Psoas muscle (tissue), 8 donors: ENCODE measurements around the gene TMEM26. TPM values are rescaled to one million over a fixed set of nuclear protein-coding genes. Genes with fewer than 3 reads are reported as not detected.

ENCODE experiments used
- ATAC-seq, 4 donors: fragments of 200-7000 bp; cut with Tn5 transposase; one replicate each; pipeline ENCODE4 v1.9.1; 2020; ENCODE audit warnings: moderate library complexity in 3 of 4, mild to moderate bottlenecking in 2 of 4
- DNase-seq, 2 donors: peaks; one replicate each; pipeline ENCODE4 v3.0.0-alpha.2; 2020
- H3K27ac ChIP-seq: fragments of 200-600 bp; one replicate; pipeline ENCODE4 v1.8.0; 2022
- H3K27me3 ChIP-seq, 3 donors: fragments of 200-600 bp in 1 of 3; one replicate each; pipeline versions ENCODE4 v1.6.1 to v1.8.0; 2013 to 2022; ENCODE audit warnings: low read length in 2 of 3, mild to moderate bottlenecking in 2 of 3, moderate library complexity in 1 of 3; ENCODE audit not compliant: insufficient read depth in 3 of 3
- H3K36me3 ChIP-seq, 2 donors: fragments of 200-600 bp in 1 of 2; one replicate each; pipeline versions ENCODE4 v1.6.1 to v1.8.0; 2013 to 2022; ENCODE audit warnings: low read depth in 1 of 2, mild to moderate bottlenecking in 1 of 2, moderate library complexity in 1 of 2; ENCODE audit not compliant: insufficient read depth in 1 of 2
- H3K4me1 ChIP-seq: fragments of 200-600 bp; one replicate; pipeline ENCODE4 v1.8.0; 2022
- H3K4me3 ChIP-seq: fragments of 200-600 bp; one replicate; pipeline ENCODE4 v1.8.0; 2022; ENCODE audit warnings: mild to moderate bottlenecking
- H3K9me3 ChIP-seq: fragments of 200-600 bp; one replicate; pipeline ENCODE4 v1.8.0; 2022
- WGBS, 3 donors: extraction: QIAGEN DNeasy Blood & Tissue Kit; methylation state at CpG; one replicate each; pipeline versions ENCODE4 v1.1.6 to v1.1.7; 2013; 5-methylcytosine and 5-hydroxymethylcytosine counted together
- intact Hi-C, 2 donors: fragments of 100-400 bp; cut with DNase I; formaldehyde crosslinking; loops; one replicate each; pipeline versions ENCODE4 v1.11.0 to v1.14.2; 2022
- polyA plus RNA-seq, 3 donors: library from polyadenylated mRNA; stranded (reverse); fragments of 200-250 nt; gene quantifications; one replicate each; pipeline ENCODE4 v1.2.3, GENCODE V29; 2013
- total RNA-seq, 4 donors: library from RNA; stranded (reverse); fragmentation: NEBNext Ultra II Directional in 2 of 4; extraction: Animal tissue kit (Norgen Biotek cat#: 25700) in 2 of 4; gene quantifications; one replicate each; pipeline versions ENCODE4 v1.2.1 to v1.2.4, GENCODE V29; 2021 to 2023
- TF ChIP-seq, protein P1 (sequence below): fragments of 200-600 bp; IDR thresholded peaks from one replicate; pipeline ENCODE4 v1.8.0; 2022; ENCODE audit warnings: antibody characterized with exemption
- donor health status: healthy with polysubstance abuse.
- donor health status: DM: no; HTN: no; CAD: no; lungs with moderate emphysema.
- donor health status: Bipolar disorder and iron deficiency.
- donor health status: healthy.
- donor health status: DM: yes; HTN: yes; CAD: no.
- donor health status: DM: no; HTN: no; CAD: no.
- donor health status: DM: no; HTN: no; CAD: no.
- donor health status: DM: yes; HTN: yes; CAD: no.

Gene TMEM26
- total and polyA plus RNA-seq, 7 donors: 0.05 to 0.99 (median 0.10) TPM

DNA sequence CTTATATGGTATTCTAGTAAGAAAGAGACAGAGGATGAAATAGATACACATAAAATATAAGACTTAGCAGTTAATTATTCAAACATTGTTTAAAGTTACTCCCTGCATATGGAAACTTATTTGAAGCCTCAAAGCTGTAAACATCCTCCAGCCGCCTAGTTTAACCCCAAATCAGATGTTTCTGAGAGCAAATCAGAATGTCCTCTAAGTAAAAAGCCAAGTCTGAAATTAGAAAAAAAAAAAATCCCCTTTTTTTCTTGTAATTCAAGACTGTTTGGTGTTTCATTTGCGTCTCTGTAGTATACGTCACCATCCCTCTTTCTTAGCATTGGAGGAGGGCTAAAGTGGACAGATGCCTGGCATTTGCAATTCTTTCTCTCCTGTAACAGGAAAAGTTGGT lies 46.4 kb downstream of the TMEM26 start:
- 89 to 94% (median 91%) methylated on average over 3 of the region's 3 CpGs for WGBS, 3 donors
- Histone ChIP-seq H3K4me1 (no peaks in the 10 kb centered on the region), H3K27ac (no peak overlapping the region), H3K27me3 (no peaks in the 10 kb centered on the region), H3K9me3 (no peaks in the 10 kb centered on the region), H3K4me3 (no peak overlapping the region), H3K36me3 (no peaks in the 10 kb centered on the region)
- ATAC-seq (no peak), DNase-seq (no peak)
- intact Hi-C loops: no loop called here
- TF ChIP-seq, protein P1, sequence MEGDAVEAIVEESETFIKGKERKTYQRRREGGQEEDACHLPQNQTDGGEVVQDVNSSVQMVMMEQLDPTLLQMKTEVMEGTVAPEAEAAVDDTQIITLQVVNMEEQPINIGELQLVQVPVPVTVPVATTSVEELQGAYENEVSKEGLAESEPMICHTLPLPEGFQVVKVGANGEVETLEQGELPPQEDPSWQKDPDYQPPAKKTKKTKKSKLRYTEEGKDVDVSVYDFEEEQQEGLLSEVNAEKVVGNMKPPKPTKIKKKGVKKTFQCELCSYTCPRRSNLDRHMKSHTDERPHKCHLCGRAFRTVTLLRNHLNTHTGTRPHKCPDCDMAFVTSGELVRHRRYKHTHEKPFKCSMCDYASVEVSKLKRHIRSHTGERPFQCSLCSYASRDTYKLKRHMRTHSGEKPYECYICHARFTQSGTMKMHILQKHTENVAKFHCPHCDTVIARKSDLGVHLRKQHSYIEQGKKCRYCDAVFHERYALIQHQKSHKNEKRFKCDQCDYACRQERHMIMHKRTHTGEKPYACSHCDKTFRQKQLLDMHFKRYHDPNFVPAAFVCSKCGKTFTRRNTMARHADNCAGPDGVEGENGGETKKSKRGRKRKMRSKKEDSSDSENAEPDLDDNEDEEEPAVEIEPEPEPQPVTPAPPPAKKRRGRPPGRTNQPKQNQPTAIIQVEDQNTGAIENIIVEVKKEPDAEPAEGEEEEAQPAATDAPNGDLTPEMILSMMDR: no peak

DNA sequence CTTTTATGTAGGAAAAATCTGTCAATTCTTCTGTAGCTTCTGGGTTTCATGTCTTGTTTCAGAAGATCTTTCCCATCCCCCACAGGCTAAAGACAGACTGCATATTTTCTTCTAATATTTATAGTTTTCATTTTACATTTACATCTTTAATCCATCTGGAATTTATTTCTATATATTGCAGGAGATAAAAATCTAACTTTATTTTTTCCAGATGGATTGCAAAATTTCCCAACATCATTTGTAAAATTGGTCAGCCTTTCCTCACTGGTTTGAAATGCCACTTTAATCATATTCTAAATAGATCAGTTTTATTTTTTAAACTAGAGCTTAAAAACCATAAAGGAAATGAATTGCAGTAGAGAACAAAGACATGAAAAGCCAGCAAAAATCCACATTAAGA lies 46.9 kb downstream of the TMEM26 start:
- ATAC-seq (no peak), DNase-seq (no peak)
- no peaks in the 10 kb centered on the region for H3K4me1 ChIP-seq
- no peak overlapping the region for H3K27ac ChIP-seq
- no peaks in the 10 kb centered on the region for H3K36me3 ChIP-seq
- no peak overlapping the region for H3K4me3 ChIP-seq
- intact Hi-C loops: no loop called here
- H3K9me3 ChIP-seq: no peaks in the 10 kb centered on the region
- no peaks in the 10 kb centered on the region for H3K27me3 ChIP-seq
- TF ChIP-seq, protein P1: no peak

DNA sequence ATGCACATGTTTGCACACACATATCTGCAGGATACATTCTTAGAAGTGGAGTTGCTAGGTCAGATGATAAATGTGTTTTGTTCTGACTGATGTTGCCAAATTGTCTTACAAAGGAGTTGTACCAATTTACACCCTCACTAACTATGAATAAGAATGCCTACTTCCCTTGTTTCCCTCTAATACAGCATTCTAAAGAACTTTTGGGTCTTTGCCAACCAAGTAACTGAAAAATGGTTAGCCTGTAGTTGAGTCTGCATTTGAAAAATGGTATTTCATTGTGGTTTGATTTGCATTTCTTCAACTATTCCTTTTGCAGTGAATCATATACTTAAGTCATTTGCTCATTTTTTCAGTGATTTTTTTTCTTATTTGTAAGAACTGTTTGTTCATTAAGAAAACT lies 48.4 kb downstream of the TMEM26 start:
- Histone ChIP-seq H3K27me3 (no peaks in the 10 kb centered on the region), H3K4me1 (no peaks in the 10 kb centered on the region), H3K4me3 (no peak overlapping the region), H3K9me3 (no peaks in the 10 kb centered on the region), H3K27ac (no peak overlapping the region), H3K36me3 (no peaks in the 10 kb centered on the region)
- TF ChIP-seq, protein P1: no peak
- ATAC-seq (no peak), DNase-seq (no peak)
- intact Hi-C loops: no loop called here

DNA sequence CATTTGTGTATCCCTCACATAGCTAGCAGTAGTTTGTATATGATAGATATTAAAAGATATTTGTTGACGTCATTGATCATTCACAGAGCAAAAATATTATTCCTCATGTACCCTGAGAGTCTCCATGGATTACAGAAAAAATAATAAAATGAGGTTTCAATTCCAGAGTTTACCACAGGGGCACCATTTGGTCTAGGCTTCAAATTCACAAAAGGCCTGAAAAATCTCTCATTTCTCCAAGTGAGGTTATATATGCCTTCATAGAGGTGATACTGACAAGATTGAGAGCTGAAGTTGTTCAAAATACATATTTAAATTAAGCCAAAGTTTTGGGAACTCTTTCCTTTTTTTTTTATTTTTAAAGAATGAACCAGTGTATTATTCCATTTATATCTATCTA lies 52.7 kb downstream of the TMEM26 start:
- DNase-seq (no peak), ATAC-seq (no peak)
- intact Hi-C loops: no loop called here
- Histone ChIP-seq H3K4me1 (peaks cover 7% of the 10 kb centered on the region), H3K4me3 (no peak overlapping the region), H3K36me3 (no peaks in the 10 kb centered on the region), H3K27me3 (no peaks in the 10 kb centered on the region), H3K9me3 (no peaks in the 10 kb centered on the region), H3K27ac (no peak overlapping the region)
- 88 to 96% (median 95%) methylated on average over 1 of the region's 1 CpG for WGBS, 3 donors
- TF ChIP-seq, protein P1: no peak

DNA sequence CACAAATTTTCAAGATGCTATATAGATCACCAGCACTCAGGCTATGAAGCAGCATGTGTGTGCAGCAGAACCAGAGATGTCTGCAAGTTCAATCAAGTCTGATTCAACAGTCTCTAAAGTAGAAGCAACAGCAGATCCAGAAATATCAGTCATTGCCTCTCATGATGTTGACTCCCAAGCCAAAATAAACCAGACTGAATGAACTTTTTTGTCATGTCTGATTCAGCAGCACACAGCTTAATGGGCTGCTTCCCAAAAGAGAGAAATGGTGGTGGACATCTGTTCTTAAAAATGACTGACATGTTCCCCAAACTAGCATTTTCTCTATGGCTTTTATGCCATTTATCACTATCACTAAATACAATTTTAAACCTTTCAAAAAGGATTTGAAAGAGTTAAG lies 53.8 kb downstream of the TMEM26 start:
- H3K4me3 ChIP-seq: no peak overlapping the region
- ATAC-seq: no peak
- no peaks in the 10 kb centered on the region for H3K27me3 ChIP-seq
- no peak overlapping the region for H3K27ac ChIP-seq
- no peak for DNase-seq
- peaks cover 7% of the 10 kb centered on the region for H3K4me1 ChIP-seq
- TF ChIP-seq, protein P1: no peak
- H3K36me3 ChIP-seq: no peaks in the 10 kb centered on the region
- intact Hi-C loops: no loop called here
- no peaks in the 10 kb centered on the region for H3K9me3 ChIP-seq
